GM18868 (cell line): ENCODE data around the gene PTPRM.

Experiments
- ATAC-seq: cut with Tn5 transposase; IDR thresholded peaks from one replicate; pipeline ENCODE4 v1.9.1; 2021; ENCODE audit warnings: mild to moderate bottlenecking, moderate library complexity; ENCODE audit not compliant: unreplicated experiment

Gene PTPRM

GRCh38 chr18:7598167-7599047 lies 31.3 kb downstream of the PTPRM start:
- no peak for ATAC-seq

DNA sequence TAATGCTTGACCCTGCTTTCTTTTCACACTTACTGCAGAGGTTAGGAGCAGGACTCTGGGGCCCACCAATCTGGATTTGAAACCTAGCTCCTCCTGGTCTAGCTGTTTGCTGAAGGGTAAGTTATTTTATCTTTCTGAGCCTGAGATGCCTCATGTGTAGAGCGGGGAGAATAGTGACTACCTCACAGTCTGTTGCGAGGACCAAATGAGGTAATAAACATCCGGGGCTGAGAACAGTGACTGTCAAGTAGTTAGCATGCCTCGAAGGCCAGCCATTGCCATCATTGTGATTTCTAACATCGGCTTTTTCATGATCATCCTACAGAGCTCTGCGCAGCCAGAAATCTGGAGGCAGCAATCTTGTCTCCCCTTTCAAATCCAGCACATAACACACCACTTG lies 32.9 kb downstream of the PTPRM start:
- no peak for ATAC-seq

- ATAC-seq: no peak
Observed at GRCh38 chr18:7600528-7601245, 33.6 kb downstream of the PTPRM start.

DNA sequence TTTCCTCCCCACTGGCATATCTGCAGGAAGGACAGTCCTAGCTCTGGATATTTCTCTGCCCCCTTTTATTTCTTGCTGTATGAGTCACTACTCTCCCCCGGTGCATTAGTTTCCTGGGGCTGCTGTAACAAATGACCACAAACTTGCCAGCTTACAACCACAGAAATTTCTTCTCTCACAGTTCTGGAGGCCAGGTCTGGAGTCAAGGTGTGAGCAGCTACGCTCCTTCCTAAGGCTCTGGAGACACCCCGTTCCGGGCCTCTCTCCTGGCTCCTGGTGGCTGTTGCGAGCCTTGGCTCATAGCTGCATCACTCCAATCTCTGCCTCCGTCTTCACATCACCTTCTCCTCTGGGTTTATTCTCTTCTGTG lies 34.1 kb downstream of the PTPRM start:
- no peak for ATAC-seq

- no peak for ATAC-seq
Observed at GRCh38 chr18:7601936-7602335, 34.8 kb downstream of the PTPRM start.

DNA sequence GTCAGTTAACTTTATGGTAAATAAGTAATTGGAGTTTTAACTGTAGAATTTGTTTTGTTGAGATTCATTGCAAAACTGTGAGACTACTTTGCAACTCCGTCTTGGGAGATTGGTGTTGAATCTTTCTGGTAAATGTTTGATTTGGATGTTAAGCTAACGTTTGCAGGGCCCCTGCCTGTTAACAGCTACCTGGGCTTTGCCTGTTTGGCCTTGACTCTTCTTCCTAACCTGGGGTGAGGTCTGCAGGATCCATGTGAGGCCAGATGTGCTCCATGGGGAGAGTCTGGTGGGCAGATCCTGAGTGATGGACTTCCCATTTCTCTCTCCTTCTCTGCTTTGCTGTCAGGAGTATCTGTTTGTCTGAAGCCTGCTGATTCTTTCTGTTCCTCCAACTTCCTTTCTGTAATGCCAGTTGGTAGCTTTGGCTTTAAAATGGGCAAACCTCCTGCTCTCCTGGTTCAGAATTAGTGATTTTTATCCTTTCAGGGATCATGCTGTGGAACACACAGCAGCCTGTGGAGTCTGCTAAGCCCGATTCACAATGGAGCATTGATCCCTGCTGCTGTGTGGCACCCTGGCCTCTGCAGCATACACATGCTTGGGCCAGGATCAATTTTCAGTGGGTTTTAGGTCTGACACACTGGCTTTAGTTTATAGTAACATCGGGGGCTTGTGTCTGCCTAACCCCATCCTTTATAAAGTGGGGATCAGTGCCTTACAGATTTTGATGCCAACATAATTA lies 36.3 kb downstream of the PTPRM start:
- ATAC-seq: no peak

GRCh38 chr18:7604361-7604760 lies 37.2 kb downstream of the PTPRM start:
- no peak for ATAC-seq

DNA sequence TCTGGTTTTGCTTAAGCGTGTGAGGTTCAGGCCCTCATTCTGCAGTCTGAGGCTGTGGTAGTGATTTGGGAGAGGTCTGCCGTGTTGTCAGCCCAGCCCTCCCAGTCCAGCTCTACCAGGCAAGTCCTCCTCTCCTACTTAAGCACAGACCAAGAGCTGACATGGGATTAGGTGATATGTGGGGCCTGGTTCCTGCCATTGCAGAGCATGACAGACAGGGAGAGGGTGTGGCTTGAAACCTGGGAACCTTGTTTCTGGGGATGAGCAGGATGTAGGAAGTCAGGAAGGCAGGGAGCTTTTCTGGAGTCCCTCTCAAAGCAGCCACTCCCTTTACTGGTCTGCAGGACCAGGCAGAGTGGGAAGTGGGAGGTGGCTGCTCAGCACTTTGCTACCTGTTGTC lies 38.6 kb downstream of the PTPRM start:
- ATAC-seq: no peak

GRCh38 chr18:7607540-7608173 lies 40.5 kb downstream of the PTPRM start:
- no peak for ATAC-seq

- no peak for ATAC-seq
Observed at GRCh38 chr18:7608174-7608550, 41.0 kb downstream of the PTPRM start.

DNA sequence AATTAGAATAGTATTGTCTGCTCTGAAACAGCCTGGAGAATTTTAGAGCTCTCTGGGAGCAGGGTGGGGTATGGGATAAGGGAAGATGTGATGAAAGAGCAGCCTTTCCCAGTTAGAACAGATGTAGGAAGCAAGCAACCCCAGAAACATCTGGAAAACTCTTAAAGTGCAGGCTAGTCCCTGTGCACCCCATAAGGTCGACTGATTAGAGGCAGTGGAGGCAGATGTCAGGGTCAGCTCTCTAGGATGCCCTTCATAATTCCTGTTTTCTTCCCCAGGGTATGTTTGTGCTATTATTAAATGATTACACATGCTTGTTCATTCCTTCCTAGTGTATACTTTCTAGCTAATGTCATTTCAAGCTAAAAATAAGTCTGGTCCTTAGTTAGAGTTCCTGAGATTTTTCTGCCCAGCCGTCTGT lies 41.7 kb downstream of the PTPRM start:
- no peak for ATAC-seq

DNA sequence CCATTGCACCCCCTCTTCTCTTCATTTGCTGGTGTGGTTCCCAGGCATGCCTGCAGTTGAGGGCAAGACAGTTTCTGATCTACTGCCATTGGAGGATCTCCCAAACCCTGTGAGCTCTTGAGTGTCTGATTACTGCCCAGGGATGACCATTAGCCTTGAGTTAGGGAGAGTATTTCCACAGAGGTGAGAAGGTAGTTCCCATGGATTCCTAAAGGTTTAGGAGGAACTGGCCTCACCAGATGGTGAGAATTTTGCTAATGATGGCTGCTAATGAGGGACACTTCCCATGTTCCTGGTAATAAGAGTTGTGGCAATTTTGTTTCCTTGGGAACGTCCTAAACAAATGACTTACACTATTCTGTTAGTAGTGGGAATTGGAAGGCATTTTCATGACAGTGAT lies 42.5 kb downstream of the PTPRM start:
- ATAC-seq: no peak

- no peak for ATAC-seq
Observed at GRCh38 chr18:7614042-7614441, 46.9 kb downstream of the PTPRM start.

GRCh38 chr18:7615840-7616239 lies 48.7 kb downstream of the PTPRM start:
- ATAC-seq: no peak

DNA sequence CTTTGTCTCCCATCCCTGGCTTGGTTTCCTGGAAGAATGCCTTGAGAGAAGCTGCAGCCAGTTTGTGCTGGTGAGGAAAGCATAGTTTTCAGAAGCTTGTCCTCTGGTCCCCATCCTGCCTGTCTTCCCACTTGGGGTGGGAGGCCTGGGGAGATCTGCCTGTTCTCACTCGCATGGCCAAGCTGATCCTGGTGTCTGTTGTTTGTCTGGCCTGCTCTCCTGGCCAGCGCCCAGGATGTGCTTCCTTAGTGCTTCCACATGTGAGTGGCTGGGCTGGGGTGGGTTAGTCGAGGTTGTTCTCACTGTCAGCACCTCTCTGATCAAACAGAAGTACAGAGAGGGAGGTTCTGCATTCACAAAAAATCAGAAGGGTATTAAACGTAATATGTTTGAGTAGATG lies 49.5 kb downstream of the PTPRM start:
- ATAC-seq: no peak

GRCh38 chr18:7617738-7618422 lies 50.8 kb downstream of the PTPRM start:
- no peak for ATAC-seq

- no peak for ATAC-seq
Observed at GRCh38 chr18:7618891-7619442, 51.9 kb downstream of the PTPRM start.

GRCh38 chr18:7619676-7620075 lies 52.6 kb downstream of the PTPRM start:
- no peak for ATAC-seq

GRCh38 chr18:7622721-7623120 lies 55.6 kb downstream of the PTPRM start:
- no peak for ATAC-seq

DNA sequence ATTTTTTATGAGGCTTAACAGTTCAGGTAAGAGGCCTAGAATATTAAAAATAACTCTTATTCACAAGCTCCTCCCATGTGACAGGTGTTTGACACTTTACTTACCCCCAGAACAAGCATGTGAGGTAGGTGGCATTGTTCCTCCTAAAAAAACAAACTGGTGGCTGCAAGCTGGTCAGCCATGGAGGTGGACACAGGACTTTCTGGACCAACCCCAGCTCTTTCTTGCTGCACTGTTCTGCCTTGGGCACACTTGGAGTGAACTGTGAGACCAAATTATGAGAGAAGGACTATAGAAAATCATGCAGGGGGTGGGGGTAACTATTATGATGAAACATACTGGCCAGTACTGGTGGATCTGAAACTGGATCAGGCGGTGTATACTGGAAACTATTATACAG lies 56.6 kb downstream of the PTPRM start:
- ATAC-seq: no peak
